NOMO-1 treated with dmso at 0.1 percent for 144 hours (cell line): Measurements from ENCODE around the gene DYTN.
"Not testable (repeated sequence)": the region's sequence is repeated elsewhere in the genome, so short reads cannot be mapped to it uniquely, and the experiment has no call there.

Source experiments
- DNase-seq: peaks from one replicate; lab custom pipeline; 2025; ENCODE audit not compliant: unreplicated experiment; lab: John Stamatoyannopoulos, UW

DYTN gene

GRCh38 chr2:206718296-206718695, at the start of gene DYTN:
TSS of gene DYTN (minus strand) at chr2:206718396. CDS start at chr2:206718279, 117 bp downstream.
- no peak for DNase-seq

GRCh38 chr2:206766057-206766930, 48.1 kb upstream of the DYTN start:
- DNase-seq, result no peak

GRCh38 chr2:206765242-206766056, 47.3 kb upstream of the DYTN start, which contains the start of the genes FASTKD2 and MDH1B:
TSS of gene FASTKD2 (plus strand) at chr2:206765606. CDS start at chr2:206766694, 1,088 bp downstream.
TSS of gene MDH1B (minus strand) at chr2:206765328. CDS start at chr2:206765271, 57 bp downstream.
- peak; percentile 88 for DNase-seq

- no peak for DNase-seq
These were observed 46.6 kb upstream of the DYTN start for GRCh38 chr2:206764673-206765241.

- DNase-seq, result no peak
These were observed 38.6 kb upstream of the DYTN start for GRCh38 chr2:206756816-206757215.

- no peak for DNase-seq
These were observed 22.6 kb upstream of the DYTN start for GRCh38 chr2:206740800-206741199.

GRCh38 chr2:206739271-206739670, 21.1 kb upstream of the DYTN start:
- no peak for DNase-seq

GRCh38 chr2:206736935-206737334, 18.7 kb upstream of the DYTN start:
- DNase-seq, result no peak

- DNase-seq, result no peak
These were observed 15.1 kb upstream of the DYTN start for GRCh38 chr2:206733341-206733740.

GRCh38 chr2:206728277-206729199, 10.3 kb upstream of the DYTN start:
- DNase-seq, result no peak

GRCh38 chr2:206727287-206727686, 9.1 kb upstream of the DYTN start:
- DNase-seq, result no peak

- DNase-seq, result no peak
These were observed 5.1 kb upstream of the DYTN start for GRCh38 chr2:206723288-206723687.

GRCh38 chr2:206721256-206721920, 3.2 kb upstream of the DYTN start:
- no peak for DNase-seq

- DNase-seq, result no peak
These were observed 1.6 kb downstream of the DYTN start for GRCh38 chr2:206716623-206717022.

- DNase-seq, result not testable (repeated sequence)
These were observed 3.0 kb downstream of the DYTN start for GRCh38 chr2:206715183-206715582.

- DNase-seq, result peak; percentile 47
These were observed 4.5 kb downstream of the DYTN start for GRCh38 chr2:206713746-206714145.

GRCh38 chr2:206708286-206708685, 9.9 kb downstream of the DYTN start:
- DNase-seq, result no peak

- no peak for DNase-seq
These were observed 11.0 kb downstream of the DYTN start for GRCh38 chr2:206707164-206707701.

GRCh38 chr2:206701952-206702605, 16.1 kb downstream of the DYTN start:
- DNase-seq, result no peak
